ENCODE measurements around the gene METTL23.
"Not testable (repeated sequence)": the region's sequence is repeated elsewhere in the genome, so short reads cannot be mapped to it uniquely, and the experiment has no call there.

Gene METTL23

GRCh38 chr17:76720941-76721340 lies 5.7 kb upstream of the METTL23 start:
- H3K4me3 ChIP-seq (ENCODE audit: low read depth, low read length): no peak overlapping the region
- DNase-seq (ENCODE audit: low read depth): no peak
- no peak for TF ChIP-seq CTCF (IDR thresholded peaks at IDR 0.05; ENCODE audit: low read depth, low read length, missing control alignments)
- in situ Hi-C loops (cut with HindIII; ENCODE audit: low sequenced_read_pairs): no loop called here

GRCh38 chr17:76721463-76721862 lies 5.2 kb upstream of the METTL23 start:
- no peak for TF ChIP-seq CTCF (IDR thresholded peaks at IDR 0.05; ENCODE audit: low read depth, low read length, missing control alignments)
- DNase-seq (ENCODE audit: low read depth): no peak
- in situ Hi-C loops (cut with HindIII; ENCODE audit: low sequenced_read_pairs): no loop called here
- H3K4me3 ChIP-seq (ENCODE audit: low read depth, low read length): no peak overlapping the region

GRCh38 chr17:76722279-76722678 lies 4.4 kb upstream of the METTL23 start:
- in situ Hi-C loops (cut with HindIII; ENCODE audit: low sequenced_read_pairs): no loop called here
- DNase-seq (ENCODE audit: low read depth): no peak
- no peak overlapping the region for H3K4me3 ChIP-seq (ENCODE audit: low read depth, low read length)
- no peak for TF ChIP-seq CTCF (IDR thresholded peaks at IDR 0.05; ENCODE audit: low read depth, low read length, missing control alignments)

- H3K4me3 ChIP-seq (ENCODE audit: low read depth, low read length); DNase-seq (ENCODE audit: low read depth); in situ Hi-C loops (cut with HindIII; ENCODE audit: low sequenced_read_pairs): not testable (repeated sequence)
Measured at GRCh38 chr17:76722977-76723376, 3.7 kb upstream of the METTL23 start.

- in situ Hi-C loops (cut with HindIII; ENCODE audit: low sequenced_read_pairs): no loop called here
- TF ChIP-seq CTCF (IDR thresholded peaks at IDR 0.05; ENCODE audit: low read depth, low read length, missing control alignments): no peak
- H3K4me3 ChIP-seq (ENCODE audit: low read depth, low read length): no peak overlapping the region
- no peak for DNase-seq (ENCODE audit: low read depth)
Measured at GRCh38 chr17:76723812-76724211, 2.8 kb upstream of the METTL23 start.

- TF ChIP-seq CTCF (IDR thresholded peaks at IDR 0.05; ENCODE audit: low read depth, low read length, missing control alignments): no peak
- peak overlapping the region; percentile 86 for H3K4me3 ChIP-seq (ENCODE audit: low read depth, low read length)
- in situ Hi-C loops (cut with HindIII; ENCODE audit: low sequenced_read_pairs): loop anchor here (25.0 kb wide), 1 partner anchor 163 kb away; a partner anchor contains a TSS
- DNase-seq (ENCODE audit: low read depth): no peak
Measured at GRCh38 chr17:76725580-76726230, 934 bp upstream of the METTL23 start.

- no peak for TF ChIP-seq CTCF (IDR thresholded peaks at IDR 0.05; ENCODE audit: low read depth, low read length, missing control alignments)
- in situ Hi-C loops (cut with HindIII; ENCODE audit: low sequenced_read_pairs): loop anchor here (25.0 kb wide), 1 partner anchor 164 kb away; a partner anchor contains a TSS
- peak within 1 kb of the TSS; percentile 86 for H3K4me3 ChIP-seq (ENCODE audit: low read depth, low read length)
- DNase-seq (ENCODE audit: low read depth): peak; percentile 87
Measured at GRCh38 chr17:76726231-76726775, 336 bp upstream of the METTL23 start, which contains the start of gene JMJD6. JMJD6 (minus strand) TSS chr17:76726606; CDS start chr17:76726475, 131 bp downstream.

Data from astrocyte of the cerebellum (primary cell).